ENCODE measurements around the gene ADAM10. TPM values are rescaled to one million over a fixed set of nuclear protein-coding genes. Genes with fewer than 3 reads are reported as not detected.

The ADAM10 gene
- total and polyA plus RNA-seq, 11 donors = 8.4 to 128 (median 67.0) TPM

- TF ChIP-seq CTCF (IDR thresholded peaks at IDR 0.05) (no peak), POLR2A (IDR thresholded peaks at IDR 0.05) (no peak)
- WGBS, 4 donors = 92 to 95% (median 94%) methylated on average over 4 of the region's 4 CpGs
- Histone ChIP-seq H3K9me3 (no peaks in the 10 kb centered on the region), H3K36me3 (peaks cover 0 to 8% (median 0%) of the 10 kb centered on the region in 9 donors), H3K4me1 (peaks cover 0 to 18% (median 6%) of the 10 kb centered on the region in 12 donors), H3K4me3 (no peak overlapping the region), H3K27me3 (no peaks in the 10 kb centered on the region), H3K27ac (no peak overlapping the region)
- intact Hi-C loops (cut with DNase I) = no loop called here
- DNase-seq = no peak
- no peak for ATAC-seq
Measured at GRCh38 chr15:58707397-58707796, 42.1 kb downstream of the ADAM10 start.

GRCh38 chr15:58705105-58705504 lies 44.4 kb downstream of the ADAM10 start:
- no peak for ATAC-seq
- DNase-seq = no peak
- TF ChIP-seq POLR2A (IDR thresholded peaks at IDR 0.05) = no peak
- TF ChIP-seq CTCF (IDR thresholded peaks at IDR 0.05) = no peak
- Histone ChIP-seq H3K4me3 (no peak overlapping the region), H3K4me1 (peaks cover 0 to 18% (median 6%) of the 10 kb centered on the region in 12 donors), H3K9me3 (peaks cover 0 to 3% (median 0%) of the 10 kb centered on the region in 12 donors), H3K27me3 (no peaks in the 10 kb centered on the region), H3K36me3 (peaks cover 0 to 13% (median 4%) of the 10 kb centered on the region in 9 donors), H3K27ac (no peak overlapping the region)
- intact Hi-C loops (cut with DNase I) = no loop called here
- WGBS, 4 donors = 81 to 90% (median 89%) methylated on average over 2 of the region's 2 CpGs

- TF ChIP-seq CTCF (IDR thresholded peaks at IDR 0.05) (no peak), POLR2A (IDR thresholded peaks at IDR 0.05) (no peak)
- Histone ChIP-seq H3K4me3 (no peak overlapping the region), H3K4me1 (peaks cover 0 to 26% (median 6%) of the 10 kb centered on the region in 12 donors), H3K27ac (no peak overlapping the region), H3K27me3 (no peaks in the 10 kb centered on the region), H3K36me3 (peaks cover 0 to 13% (median 4%) of the 10 kb centered on the region in 9 donors), H3K9me3 (peaks cover 0 to 11% (median under 1%) of the 10 kb centered on the region in 12 donors)
- 74 to 84% (median 81%) methylated on average over 4 of the region's 4 CpGs for WGBS, 4 donors
- DNase-seq (no peak), ATAC-seq (no peak)
- intact Hi-C loops (cut with DNase I) = no loop called here
Measured at GRCh38 chr15:58704155-58704865, 45.2 kb downstream of the ADAM10 start.

GRCh38 chr15:58703610-58704009 lies 45.9 kb downstream of the ADAM10 start:
- Histone ChIP-seq H3K4me1 (peaks cover 0 to 28% (median 6%) of the 10 kb centered on the region in 12 donors), H3K4me3 (no peak overlapping the region), H3K9me3 (peaks cover 0 to 18% (median 7%) of the 10 kb centered on the region in 12 donors), H3K27ac (no peak overlapping the region), H3K36me3 (peaks cover 0 to 13% (median 4%) of the 10 kb centered on the region in 9 donors), H3K27me3 (no peaks in the 10 kb centered on the region)
- TF ChIP-seq CTCF (IDR thresholded peaks at IDR 0.05) = no peak
- TF ChIP-seq POLR2A (IDR thresholded peaks at IDR 0.05) = no peak
- no peak for DNase-seq
- intact Hi-C loops (cut with DNase I) = no loop called here
- no peak for ATAC-seq
- 80 to 91% (median 89%) methylated on average over 4 of the region's 4 CpGs for WGBS, 4 donors
